ENCODE measurements around the gene DNAJA3. TPM values are rescaled to one million over a fixed set of nuclear protein-coding genes. Genes with fewer than 3 reads are reported as not detected.

Gene DNAJA3
- total RNA-seq, 2 experiments from 2014 or later, result 17.2 to 18.8 TPM

DNA sequence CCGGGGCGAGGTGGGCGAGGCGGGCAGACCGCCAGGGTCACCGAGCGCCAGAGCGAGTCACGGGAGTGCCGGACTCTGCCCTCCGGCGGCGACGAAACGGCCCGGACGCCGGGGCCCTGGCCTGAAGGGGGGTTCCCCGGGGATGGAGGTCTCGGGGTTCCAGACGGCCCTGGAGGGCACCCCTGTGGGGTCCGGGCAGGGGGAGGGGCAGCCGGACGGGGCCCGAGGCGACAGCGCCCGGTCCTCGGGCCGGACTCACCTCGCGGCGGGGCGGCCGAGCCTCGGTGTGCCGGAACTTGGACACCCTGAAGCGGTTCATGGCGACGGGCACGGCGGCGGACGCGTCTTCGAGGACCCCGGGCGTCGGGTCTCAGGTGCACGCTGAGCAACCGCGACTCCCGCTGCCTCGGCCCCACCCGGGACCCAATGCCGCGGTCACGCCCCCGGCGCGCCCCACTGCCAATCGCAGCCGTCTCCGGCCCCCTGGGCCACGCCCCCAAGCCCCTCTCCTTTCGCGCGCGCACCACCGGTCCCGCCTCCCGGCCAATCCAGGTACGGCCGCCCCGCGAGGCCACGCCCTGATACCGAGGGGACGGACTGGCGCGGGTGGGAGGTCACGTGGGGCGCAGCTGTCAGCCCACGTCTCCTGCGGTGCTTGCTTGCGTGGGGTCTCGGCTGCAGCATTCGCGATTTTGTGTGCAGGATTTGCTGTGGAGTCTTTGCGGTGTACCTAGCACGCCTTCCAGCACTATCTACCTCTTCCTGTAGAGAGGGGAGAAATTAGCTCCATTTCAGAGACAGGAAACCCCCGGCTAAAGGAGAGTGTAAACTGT lies 9.3 kb upstream of the DNAJA3 start, which contains the start of gene CORO7:
Gene CORO7 (minus strand): TSS at position 397 of the 833 bp plus-strand sequence. CDS start 78 bp downstream, at position 319.
- peaks cover 40% of the 10 kb centered on the region for H3K36me3 Mint-ChIP-seq (ENCODE audit: low read depth)
- Histone ChIP-seq H3K4me3 (ENCODE audit: low read length) (peak within 1 kb of the TSS; percentile 81), H3K4me1 (ENCODE audit: insufficient read depth, low read length) (peaks cover 51% of the 10 kb centered on the region), H3K27ac (ENCODE audit: low read depth in 1 of 2, low read length in 2 of 2) (peak within 1 kb of the TSS; percentile 91 to 98), H3K27me3 (ENCODE audit: control insufficient read depth in 1 of 2, insufficient read depth in 2 of 2, low read length in 2 of 2) (no peaks in the 10 kb centered on the region), H3K9me3 (ENCODE audit: control insufficient read depth in 1 of 2, insufficient read depth in 1 of 2, low read length in 2 of 2) (no peaks in the 10 kb centered on the region), H3K36me3 (ENCODE audit: insufficient read depth, low read length) (peaks cover 20% of the 10 kb centered on the region)
- peaks cover 29% of the 10 kb centered on the region for H3K4me1 Mint-ChIP-seq (ENCODE audit: low read depth)
- DNase-seq, result peak; percentile 98 to 100 (median 99)
- H3K27me3 Mint-ChIP-seq, result no peaks in the 10 kb centered on the region
- no peaks in the 10 kb centered on the region for H3K9me3 Mint-ChIP-seq
- TF ChIP-seq, protein P1, sequence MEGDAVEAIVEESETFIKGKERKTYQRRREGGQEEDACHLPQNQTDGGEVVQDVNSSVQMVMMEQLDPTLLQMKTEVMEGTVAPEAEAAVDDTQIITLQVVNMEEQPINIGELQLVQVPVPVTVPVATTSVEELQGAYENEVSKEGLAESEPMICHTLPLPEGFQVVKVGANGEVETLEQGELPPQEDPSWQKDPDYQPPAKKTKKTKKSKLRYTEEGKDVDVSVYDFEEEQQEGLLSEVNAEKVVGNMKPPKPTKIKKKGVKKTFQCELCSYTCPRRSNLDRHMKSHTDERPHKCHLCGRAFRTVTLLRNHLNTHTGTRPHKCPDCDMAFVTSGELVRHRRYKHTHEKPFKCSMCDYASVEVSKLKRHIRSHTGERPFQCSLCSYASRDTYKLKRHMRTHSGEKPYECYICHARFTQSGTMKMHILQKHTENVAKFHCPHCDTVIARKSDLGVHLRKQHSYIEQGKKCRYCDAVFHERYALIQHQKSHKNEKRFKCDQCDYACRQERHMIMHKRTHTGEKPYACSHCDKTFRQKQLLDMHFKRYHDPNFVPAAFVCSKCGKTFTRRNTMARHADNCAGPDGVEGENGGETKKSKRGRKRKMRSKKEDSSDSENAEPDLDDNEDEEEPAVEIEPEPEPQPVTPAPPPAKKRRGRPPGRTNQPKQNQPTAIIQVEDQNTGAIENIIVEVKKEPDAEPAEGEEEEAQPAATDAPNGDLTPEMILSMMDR (IDR thresholded peaks at IDR 0.05), result no peak
- ChIA-PET POLR2A (interaction anchor here (0.5 to 3.6 kb wide), 20 partner anchors 11 to 907 kb away, joined by 3 to 16 read pairs (median 3); partner anchors contain the start of genes CDIP1, HMOX2, MGRN1 and TFAP4), CTCF (interaction anchor here (1.2 to 6.4 kb wide), 8 partner anchors 13 to 163 kb away, joined by 3 to 45 read pairs (median 4); partner anchors contain the start of genes HMOX2 and NMRAL1)
- H3K4me3 Mint-ChIP-seq, result peak within 1 kb of the TSS; percentile 96
- ATAC-seq (ENCODE audit: poor library complexity), result peak; percentile 71
- intact Hi-C loops (cut with DNase I, micrococcal nuclease), result loop anchor here (1.0 to 10.0 kb wide), 6 partner anchors 9 to 299 kb away; partner anchors contain the start of genes DNAJA3 (in 2 of the 2), ADCY9 (in 1 of the 2), HMOX2 (in 1 of the 2) and PAM16 (in 1 of the 2)
- peak within 1 kb of the TSS; percentile 95 for H3K27ac Mint-ChIP-seq

DNA sequence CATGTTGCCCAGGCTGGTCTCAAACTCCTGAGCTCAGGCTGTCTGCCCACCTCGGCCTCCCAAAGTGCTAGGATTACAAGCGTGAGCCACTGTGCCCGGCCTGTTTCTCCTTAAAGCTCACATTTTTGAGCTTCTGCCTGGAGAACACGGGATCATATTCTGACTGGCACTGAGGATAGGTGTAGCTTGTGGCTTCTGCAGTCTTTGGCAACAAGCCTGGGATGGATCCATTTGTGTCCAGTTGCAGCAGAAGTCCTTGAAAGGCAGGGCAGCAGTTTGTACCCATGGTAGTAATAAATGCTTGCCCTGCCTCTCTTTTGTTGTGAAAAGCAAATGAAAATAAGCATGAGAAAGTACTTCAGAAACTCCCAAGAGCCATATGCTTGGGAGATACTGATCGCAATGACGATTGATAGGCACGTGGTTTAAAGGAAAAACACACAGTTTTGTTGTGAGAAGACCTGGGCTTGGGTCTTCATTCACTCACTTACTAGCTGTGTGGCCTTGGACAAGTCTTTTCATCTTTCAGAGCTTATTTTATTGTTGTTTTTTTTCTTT lies 6.2 kb upstream of the DNAJA3 start:
- Histone ChIP-seq H3K27ac (ENCODE audit: low read depth in 1 of 2, low read length in 2 of 2) (no peak overlapping the region), H3K9me3 (ENCODE audit: control insufficient read depth in 1 of 2, insufficient read depth in 1 of 2, low read length in 2 of 2) (no peaks in the 10 kb centered on the region), H3K4me3 (ENCODE audit: low read length) (no peak overlapping the region), H3K4me1 (ENCODE audit: insufficient read depth, low read length) (peaks cover 23% of the 10 kb centered on the region), H3K36me3 (ENCODE audit: insufficient read depth, low read length) (no peaks in the 10 kb centered on the region), H3K27me3 (ENCODE audit: control insufficient read depth in 1 of 2, insufficient read depth in 2 of 2, low read length in 2 of 2) (no peaks in the 10 kb centered on the region)
- no peak overlapping the region for H3K27ac Mint-ChIP-seq
- H3K36me3 Mint-ChIP-seq (ENCODE audit: low read depth), result peaks cover 18% of the 10 kb centered on the region
- no peak overlapping the region for H3K4me3 Mint-ChIP-seq
- no peaks in the 10 kb centered on the region for H3K9me3 Mint-ChIP-seq
- ChIA-PET CTCF (interaction anchor here (1.8 kb wide), 1 partner anchor 166 kb away, joined by 4 read pairs; no protein-coding TSS in a partner anchor), POLR2A (interaction anchor here (0.9 kb wide), 1 partner anchor 197 kb away, joined by 3 read pairs; no protein-coding TSS in a partner anchor)
- TF ChIP-seq, protein P1 (IDR thresholded peaks at IDR 0.05), result no peak
- no peak for ATAC-seq (ENCODE audit: poor library complexity)
- H3K27me3 Mint-ChIP-seq, result no peaks in the 10 kb centered on the region
- peaks cover 17% of the 10 kb centered on the region for H3K4me1 Mint-ChIP-seq (ENCODE audit: low read depth)
- intact Hi-C loops (cut with DNase I, micrococcal nuclease), result loop anchor here (5.0 to 10.0 kb wide), 5 partner anchors 58 to 302 kb away; partner anchors contain the start of genes ADCY9 (in 1 of the 2), HMOX2 (in 1 of the 2), PAM16 (in 1 of the 2) and UBALD1 (in 1 of the 2)
- no peak for DNase-seq

DNA sequence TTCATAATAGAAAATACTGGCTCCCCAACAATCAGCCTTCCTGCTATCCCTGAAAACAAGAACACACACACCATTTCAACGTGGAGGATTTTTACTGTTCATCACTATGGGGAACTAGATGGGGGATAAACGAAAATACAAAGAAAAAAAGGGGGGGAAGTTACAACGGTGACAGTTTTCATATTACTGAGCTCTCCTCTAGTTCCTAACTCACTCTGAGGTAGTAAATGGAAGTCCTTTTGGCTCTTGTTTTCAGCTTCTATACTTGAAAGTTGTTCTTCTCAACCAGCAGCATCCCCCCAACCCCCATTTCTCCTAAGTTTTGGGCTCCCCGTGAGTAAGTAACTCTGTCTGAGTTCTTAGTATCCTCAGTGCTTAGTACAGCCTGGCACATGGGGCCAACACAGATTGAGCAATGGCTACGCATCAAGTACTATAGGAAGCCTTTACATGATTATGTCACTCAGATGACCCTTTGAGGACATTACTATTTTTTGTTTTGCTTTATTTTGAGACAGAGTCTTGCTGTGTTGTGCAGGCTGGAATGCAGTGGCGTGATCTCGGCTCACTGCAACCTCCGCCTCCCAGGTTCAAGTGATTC lies 5.1 kb upstream of the DNAJA3 start:
- H3K4me1 Mint-ChIP-seq (ENCODE audit: low read depth), result peaks cover 13% of the 10 kb centered on the region
- ChIA-PET POLR2A (no interaction called here), CTCF (interaction anchor here (0.7 kb wide), 1 partner anchor 204 kb away, joined by 3 read pairs; the partner anchor contains the start of gene MGRN1)
- Histone ChIP-seq H3K36me3 (ENCODE audit: insufficient read depth, low read length) (no peaks in the 10 kb centered on the region), H3K27ac (ENCODE audit: low read depth in 1 of 2, low read length in 2 of 2) (no peak overlapping the region), H3K9me3 (ENCODE audit: control insufficient read depth in 1 of 2, insufficient read depth in 1 of 2, low read length in 2 of 2) (no peaks in the 10 kb centered on the region), H3K4me3 (ENCODE audit: low read length) (no peak overlapping the region), H3K27me3 (ENCODE audit: control insufficient read depth in 1 of 2, insufficient read depth in 2 of 2, low read length in 2 of 2) (no peaks in the 10 kb centered on the region), H3K4me1 (ENCODE audit: insufficient read depth, low read length) (peaks cover 18% of the 10 kb centered on the region)
- ATAC-seq (ENCODE audit: poor library complexity) (no peak), DNase-seq (no peak)
- H3K4me3 Mint-ChIP-seq, result no peak overlapping the region
- H3K9me3 Mint-ChIP-seq, result no peaks in the 10 kb centered on the region
- peaks cover 14% of the 10 kb centered on the region for H3K36me3 Mint-ChIP-seq (ENCODE audit: low read depth)
- no peaks in the 10 kb centered on the region for H3K27me3 Mint-ChIP-seq
- intact Hi-C loops (cut with DNase I, micrococcal nuclease), result loop anchor here in 1 of 2 experiments (10.0 kb wide), 1 partner anchor 274 kb away; the partner anchor contains the start of gene NUDT16L1
- TF ChIP-seq, protein P1 (IDR thresholded peaks at IDR 0.05), result no peak
- no peak overlapping the region for H3K27ac Mint-ChIP-seq

All from CD4-positive, alpha-beta T cell (primary cell).